PC-9 (cell line): ENCODE data around the gene AGAP1.
"Not testable (repeated sequence)": the region's sequence is repeated elsewhere in the genome, so short reads cannot be mapped to it uniquely, and the experiment has no call there.

Experiments used
- EZH2 ChIP-seq: fragments of 200-600 bp; sonication (generic); IDR thresholded peaks from 2 replicates; pipeline ENCODE4 v1.8.0; 2017; ENCODE audit warnings: antibody characterized with exemption, low read depth
- TF ChIP-seq, protein P1 (sequence below): fragments of 200-600 bp; sonication (generic); conservative IDR thresholded peaks from 2 replicates; pipeline ENCODE4 v1.6.1; 2017; ENCODE audit warnings: mixed run types, antibody characterized with exemption, mild to moderate bottlenecking, moderate library complexity

DNA sequence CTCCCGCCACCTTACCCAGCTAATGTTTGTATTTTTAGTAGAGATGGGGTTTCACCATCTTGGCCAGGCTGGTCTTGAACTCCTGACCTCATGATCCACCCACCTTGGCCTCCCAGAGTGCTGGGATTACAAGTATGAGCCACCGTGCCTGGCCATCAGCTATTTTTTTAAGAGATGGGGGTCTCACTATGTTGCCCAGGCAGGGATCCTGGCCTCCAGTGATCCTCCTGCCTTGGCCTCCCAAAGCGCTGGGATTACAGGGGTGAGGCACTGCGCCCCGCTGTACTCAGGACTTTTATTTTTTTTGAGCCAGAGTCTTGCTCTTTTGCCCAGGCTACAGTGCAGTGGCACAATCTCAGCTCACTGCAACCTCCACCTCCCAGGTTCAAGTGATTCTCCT is 569.0 kb downstream of the AGAP1 start:
- TF ChIP-seq, protein P1, sequence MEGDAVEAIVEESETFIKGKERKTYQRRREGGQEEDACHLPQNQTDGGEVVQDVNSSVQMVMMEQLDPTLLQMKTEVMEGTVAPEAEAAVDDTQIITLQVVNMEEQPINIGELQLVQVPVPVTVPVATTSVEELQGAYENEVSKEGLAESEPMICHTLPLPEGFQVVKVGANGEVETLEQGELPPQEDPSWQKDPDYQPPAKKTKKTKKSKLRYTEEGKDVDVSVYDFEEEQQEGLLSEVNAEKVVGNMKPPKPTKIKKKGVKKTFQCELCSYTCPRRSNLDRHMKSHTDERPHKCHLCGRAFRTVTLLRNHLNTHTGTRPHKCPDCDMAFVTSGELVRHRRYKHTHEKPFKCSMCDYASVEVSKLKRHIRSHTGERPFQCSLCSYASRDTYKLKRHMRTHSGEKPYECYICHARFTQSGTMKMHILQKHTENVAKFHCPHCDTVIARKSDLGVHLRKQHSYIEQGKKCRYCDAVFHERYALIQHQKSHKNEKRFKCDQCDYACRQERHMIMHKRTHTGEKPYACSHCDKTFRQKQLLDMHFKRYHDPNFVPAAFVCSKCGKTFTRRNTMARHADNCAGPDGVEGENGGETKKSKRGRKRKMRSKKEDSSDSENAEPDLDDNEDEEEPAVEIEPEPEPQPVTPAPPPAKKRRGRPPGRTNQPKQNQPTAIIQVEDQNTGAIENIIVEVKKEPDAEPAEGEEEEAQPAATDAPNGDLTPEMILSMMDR = not testable (repeated sequence)
- not testable (repeated sequence) for TF ChIP-seq EZH2
